ENCODE measurements around the gene INKA2.

INKA2 gene

GRCh38 chr1:111706921-111707320 lies 32.3 kb downstream of the INKA2 start:
- in situ Hi-C loops (cut with MboI; ENCODE audit: low sequenced_read_pairs), result no loop called here

- in situ Hi-C loops (cut with MboI; ENCODE audit: low sequenced_read_pairs), result no loop called here
These were observed 33.4 kb downstream of the INKA2 start for GRCh38 chr1:111705841-111706240.

DNA sequence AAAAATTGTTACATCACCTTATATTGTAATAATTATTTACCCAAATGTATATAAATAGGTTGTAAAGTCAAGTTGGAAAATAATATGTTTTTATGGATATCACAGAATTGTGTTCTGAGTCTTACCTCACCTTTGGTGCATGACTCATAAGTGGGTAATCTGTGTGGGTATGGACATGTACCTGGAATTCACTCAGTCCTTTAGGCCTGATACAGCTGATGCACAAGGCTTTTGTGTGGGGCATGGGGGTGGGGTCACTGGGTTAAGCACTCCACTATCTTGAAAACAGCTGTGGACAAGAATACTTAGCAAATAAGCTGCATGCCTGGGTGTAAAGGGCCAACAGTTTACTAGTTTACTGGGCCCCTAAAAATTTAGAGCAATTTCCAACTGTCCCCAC lies 34.4 kb downstream of the INKA2 start:
- in situ Hi-C loops (cut with MboI; ENCODE audit: low sequenced_read_pairs), result no loop called here

GRCh38 chr1:111704240-111704639 lies 35.0 kb downstream of the INKA2 start:
- in situ Hi-C loops (cut with MboI; ENCODE audit: low sequenced_read_pairs), result no loop called here

DNA sequence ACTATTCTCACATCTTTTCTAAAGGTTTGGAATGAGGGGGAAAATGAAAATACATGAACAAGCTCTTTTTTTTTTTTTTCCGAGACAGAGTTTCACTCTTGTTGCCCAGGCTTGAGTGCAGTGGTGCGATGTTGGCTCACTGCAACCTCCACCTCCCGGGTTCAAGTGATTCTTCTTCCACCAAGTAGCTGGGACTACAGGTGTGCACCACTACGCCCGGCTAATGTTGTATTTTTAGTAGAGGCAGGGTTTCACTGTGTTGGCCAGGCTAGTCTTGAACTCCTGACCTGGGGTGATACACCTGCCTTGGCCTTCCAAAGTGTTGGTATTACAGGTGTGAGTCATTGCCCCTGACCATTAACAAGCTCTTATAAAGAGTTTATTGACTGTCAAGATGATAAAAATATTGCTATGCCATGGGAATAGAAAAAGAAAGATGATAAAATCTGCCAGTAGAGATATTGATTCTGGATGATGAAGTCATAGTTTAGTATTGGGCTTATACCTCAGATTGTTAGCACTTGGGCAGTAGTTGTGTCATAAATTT lies 36.6 kb downstream of the INKA2 start:
- in situ Hi-C loops (cut with MboI; ENCODE audit: low sequenced_read_pairs), result no loop called here

- in situ Hi-C loops (cut with MboI; ENCODE audit: low sequenced_read_pairs), result no loop called here
These were observed 39.9 kb downstream of the INKA2 start for GRCh38 chr1:111699268-111699667.

DNA sequence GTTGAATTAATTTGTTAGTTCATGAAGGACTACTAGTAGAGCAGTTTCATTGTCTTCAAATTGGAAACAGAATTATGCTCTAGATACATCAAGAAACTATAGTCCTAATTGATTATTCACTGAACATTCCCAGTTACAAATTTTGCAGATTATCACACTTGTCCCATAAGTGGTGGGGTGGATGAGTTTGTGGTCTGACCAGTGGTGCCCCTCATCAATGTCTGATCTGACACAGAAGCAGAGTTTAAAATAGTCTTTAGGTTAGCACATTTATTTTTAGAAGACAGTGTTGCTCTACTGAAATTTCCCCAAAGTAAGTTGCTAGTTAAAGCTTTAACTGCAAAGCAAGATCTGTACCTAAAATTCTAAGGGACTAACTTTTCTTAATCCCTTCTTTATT lies 42.9 kb downstream of the INKA2 start:
- in situ Hi-C loops (cut with MboI; ENCODE audit: low sequenced_read_pairs), result no loop called here

GRCh38 chr1:111695801-111696200 lies 43.4 kb downstream of the INKA2 start:
- in situ Hi-C loops (cut with MboI; ENCODE audit: low sequenced_read_pairs), result no loop called here

DNA sequence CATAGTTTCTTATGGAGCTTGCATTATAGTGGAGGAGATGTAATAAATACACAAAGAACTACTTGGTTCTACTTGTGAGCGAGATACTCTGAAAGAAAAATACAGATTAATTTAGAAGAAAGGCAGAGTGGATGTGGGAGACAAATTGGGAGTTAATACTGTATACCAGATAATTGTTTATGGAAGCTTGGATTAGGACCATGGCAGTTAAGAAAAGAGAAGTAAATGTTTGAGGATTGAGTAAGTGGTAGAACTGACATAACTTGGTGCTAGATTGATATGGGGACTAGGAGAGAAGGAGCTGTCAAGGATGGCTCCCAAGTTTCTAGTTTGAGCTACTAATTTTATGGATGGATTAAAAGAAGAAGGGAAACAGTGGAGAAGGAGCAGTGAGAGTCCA lies 47.3 kb downstream of the INKA2 start:
- in situ Hi-C loops (cut with MboI; ENCODE audit: low sequenced_read_pairs), result no loop called here

DNA sequence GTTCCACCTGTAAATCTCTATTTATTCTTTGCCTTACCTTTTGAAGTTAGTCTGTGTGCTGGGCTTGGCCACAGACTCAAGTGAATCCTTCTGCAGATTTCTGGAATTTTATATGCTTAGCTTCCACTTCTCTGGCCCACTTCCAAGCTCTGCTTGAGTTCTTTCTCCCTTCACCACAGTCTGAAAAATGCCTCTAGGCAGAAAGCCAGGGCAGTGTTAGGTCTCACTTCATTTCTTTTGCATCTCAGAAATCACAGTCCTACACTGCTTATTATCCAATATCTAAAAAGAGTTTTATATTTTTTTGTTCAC lies 48.9 kb downstream of the INKA2 start:
- in situ Hi-C loops (cut with MboI; ENCODE audit: low sequenced_read_pairs), result no loop called here
